IMR-90 (cell line): ENCODE measurements around the gene GATA1. TPM values are rescaled to one million over a fixed set of nuclear protein-coding genes. Genes with fewer than 3 reads are reported as not detected.

ENCODE experiments used
- ATAC-seq: fragments of 200-7000 bp; cut with Tn5 transposase; 2 replicates; pipeline ENCODE4 v1.9.1; 2020; ENCODE audit warnings: low read depth, mild to moderate bottlenecking, moderate library complexity
- BruUV-seq: library from RNA; stranded (reverse); fragments of 400-500 nt; replicated peaks from 2 replicates; lab custom pipeline; 2021; lab: Mats Ljungman, UMichigan
- CTCF ChIA-PET: fragments of 300-600 bp; formaldehyde crosslinking; extraction: SDS; loops from one replicate; lab custom pipeline; 2021; ENCODE audit warnings: antibody characterized with exemption; lab: Yijun Ruan, JAX
- POLR2A ChIA-PET: fragments of 300-600 bp; sonication (Branson Sonifier 250); formaldehyde crosslinking; loops from one replicate; lab custom pipeline; 2022; ENCODE audit warnings: antibody characterized with exemption; ENCODE audit not compliant: unreplicated experiment; lab: Charles Lee
- DNase-seq: peaks from one replicate; pipeline ENCODE4 v3.0.0; 2013
- H2AFZ ChIP-seq: replicated peaks from 2 replicates; pipeline ENCODE3; 2013; ENCODE audit warnings: low read length, mild to moderate bottlenecking; ENCODE audit not compliant: poor library complexity
- H2AK5ac ChIP-seq: 2 replicates; pipeline ENCODE4 v1.6.1; 2013; ENCODE audit warnings: low read depth, low read length, inconsistent platforms
- H2AK9ac ChIP-seq: replicated peaks from 2 replicates; pipeline ENCODE3; 2013; ENCODE audit warnings: mild to moderate bottlenecking, low read depth, low read length, moderate library complexity; ENCODE audit not compliant: poor library complexity
- H2BK120ac ChIP-seq: 2 replicates; pipeline ENCODE4 v1.6.1; 2013; ENCODE audit warnings: low read depth, low read length, inconsistent platforms
- H2BK15ac ChIP-seq: 3 replicates; pipeline ENCODE4 v1.6.1; 2013; ENCODE audit warnings: low read depth, low read length, inconsistent platforms
- H2BK20ac ChIP-seq: 2 replicates; pipeline ENCODE4 v1.6.1; 2013; ENCODE audit warnings: low read depth, mild to moderate bottlenecking, inconsistent platforms, low read length, moderate library complexity
- H2BK5ac ChIP-seq: 2 replicates; pipeline ENCODE4 v1.6.1; 2013; ENCODE audit warnings: mild to moderate bottlenecking, low read depth, low read length, inconsistent platforms; ENCODE audit not compliant: poor library complexity, severe bottlenecking
- H3K14ac ChIP-seq: replicated peaks from 2 replicates; pipeline ENCODE4 v1.6.1; 2013; ENCODE audit warnings: low read depth, low read length, inconsistent platforms
- H3K18ac ChIP-seq: 2 replicates; pipeline ENCODE4 v1.6.1; 2013; ENCODE audit warnings: low read depth, low read length, control low read depth
- H3K23ac ChIP-seq: 2 replicates; pipeline ENCODE4 v1.6.1; 2013; ENCODE audit warnings: low read depth, low read length, inconsistent platforms
- H3K27ac ChIP-seq: 2 replicates; pipeline ENCODE4 v1.5.1; 2013; ENCODE audit warnings: mild to moderate bottlenecking, control low read depth, low read length; ENCODE audit not compliant: insufficient read depth
- H3K27me3 ChIP-seq: 2 replicates; pipeline ENCODE4 v1.6.1; 2013; ENCODE audit warnings: low read length; ENCODE audit not compliant: control insufficient read depth, insufficient read depth
- H3K36me3 ChIP-seq: 2 replicates; pipeline ENCODE4 v1.6.1; 2013; ENCODE audit warnings: low read length, mixed read lengths; ENCODE audit not compliant: control insufficient read depth, insufficient read depth
- H3K4ac ChIP-seq: 2 replicates; pipeline ENCODE4 v1.6.1; 2013; ENCODE audit warnings: low read depth, low read length, inconsistent platforms
- H3K4me1 ChIP-seq: 2 replicates; pipeline ENCODE4 v1.6.1; 2013; ENCODE audit warnings: low read length, mixed read lengths; ENCODE audit not compliant: control insufficient read depth, insufficient read depth
- H3K4me2 ChIP-seq: 2 replicates; pipeline ENCODE4 v1.6.1; 2013; ENCODE audit warnings: low read depth, mild to moderate bottlenecking, control low read depth, low read length, moderate library complexity
- H3K4me3 ChIP-seq: 2 replicates; pipeline ENCODE4 v1.5.1; 2013; ENCODE audit warnings: low read depth, mild to moderate bottlenecking, control low read depth, low read length, moderate library complexity; ENCODE audit not compliant: insufficient read depth
- H3K56ac ChIP-seq: 2 replicates; pipeline ENCODE4 v1.6.1; 2013; ENCODE audit warnings: low read length, inconsistent platforms; ENCODE audit not compliant: insufficient read depth; ENCODE audit errors: extremely low read depth
- H3K79me1 ChIP-seq, 2 experiments: 2 replicates each; pipeline ENCODE4 v1.6.1; 2013; ENCODE audit warnings: low read length in 2 of 2, inconsistent platforms in 1 of 2, low read depth in 1 of 2
- H3K9ac ChIP-seq: 2 replicates; pipeline ENCODE4 v1.6.1; 2013; ENCODE audit warnings: low read depth, low read length, control low read depth
- H3K9me1 ChIP-seq: 2 replicates; pipeline ENCODE4 v1.6.1; 2013; ENCODE audit warnings: low read length, inconsistent platforms; ENCODE audit not compliant: insufficient read depth
- H3K9me3 ChIP-seq: 2 replicates; pipeline ENCODE4 v1.6.1; 2013; ENCODE audit warnings: low read length; ENCODE audit not compliant: control insufficient read depth, insufficient read depth
- H4K20me1 ChIP-seq: 2 replicates; pipeline ENCODE4 v1.6.1; 2013; ENCODE audit warnings: low read length, inconsistent platforms; ENCODE audit not compliant: insufficient read depth
- H4K5ac ChIP-seq: 2 replicates; pipeline ENCODE4 v1.6.1; 2013; ENCODE audit warnings: mild to moderate bottlenecking, low read depth, low read length, control low read depth
- H4K8ac ChIP-seq, 2 experiments: 2 replicates each; pipeline ENCODE4 v1.6.1; 2013; ENCODE audit warnings: low read depth in 2 of 2, low read length in 2 of 2, control low read depth in 1 of 2, inconsistent platforms in 1 of 2
- H4K91ac ChIP-seq: 2 replicates; pipeline ENCODE4 v1.6.1; 2013; ENCODE audit warnings: low read depth, low read length, inconsistent platforms; ENCODE audit not compliant: insufficient read depth
- BHLHE40 ChIP-seq: fragments of 150-350 bp; IDR thresholded peaks from 2 replicates; pipeline ENCODE4 v1.6.1; 2016; ENCODE audit warnings: mild to moderate bottlenecking, low read depth, low read length
- CEBPB ChIP-seq: IDR thresholded peaks from 2 replicates; pipeline ENCODE4 v1.6.1; 2012; ENCODE audit warnings: low read depth, low read length, improper control_type of control experiment
- CHD1 ChIP-seq: IDR thresholded peaks from 2 replicates; pipeline ENCODE4 v1.6.1; 2012; ENCODE audit warnings: low read depth, low read length, improper control_type of control experiment
- FOS ChIP-seq: fragments of 150-350 bp; IDR thresholded peaks from 2 replicates; pipeline ENCODE4 v1.6.1; 2016; ENCODE audit warnings: low read depth, low read length
- MAFK ChIP-seq: IDR thresholded peaks from 2 replicates; pipeline ENCODE4 v1.6.1; 2012; ENCODE audit warnings: low read depth, low read length, improper control_type of control experiment
- MAZ ChIP-seq: IDR thresholded peaks from 2 replicates; pipeline ENCODE4 v1.6.1; 2012; ENCODE audit warnings: low read depth, mild to moderate bottlenecking, low read length, improper control_type of control experiment, moderate library complexity, borderline replicate concordance
- MXI1 ChIP-seq: IDR thresholded peaks from 2 replicates; pipeline ENCODE4 v1.6.1; 2012; ENCODE audit warnings: low read depth, mild to moderate bottlenecking, low read length, moderate library complexity, borderline replicate concordance
- NFE2L2 ChIP-seq: fragments of 150-350 bp; IDR thresholded peaks from 2 replicates; pipeline ENCODE4 v1.6.1; 2016; ENCODE audit warnings: low read depth, mild to moderate bottlenecking, low read length
- POLR2A ChIP-seq: IDR thresholded peaks from 2 replicates; pipeline ENCODE4 v1.6.1; 2012; ENCODE audit warnings: mild to moderate bottlenecking, low read depth, low read length
- RAD21 ChIP-seq: IDR thresholded peaks from 2 replicates; pipeline ENCODE4 v1.6.1; 2012; ENCODE audit warnings: low read length, improper control_type of control experiment
- RCOR1 ChIP-seq: IDR thresholded peaks from 2 replicates; pipeline ENCODE4 v1.6.1; 2012; ENCODE audit warnings: mild to moderate bottlenecking, low read length, improper control_type of control experiment; ENCODE audit not compliant: insufficient replicate concordance
- RFX5 ChIP-seq: IDR thresholded peaks from 2 replicates; pipeline ENCODE4 v1.8.0; 2012; ENCODE audit warnings: low read depth, mild to moderate bottlenecking, low read length, moderate library complexity
- SMC3 ChIP-seq: fragments of 150-350 bp; IDR thresholded peaks from 2 replicates; pipeline ENCODE4 v1.6.1; 2016; ENCODE audit warnings: low read depth, mild to moderate bottlenecking, antibody characterized with exemption, low read length, moderate library complexity
- WGBS, 2 experiments: methylation state at CpG; one replicate each; pipeline versions ENCODE4 v1.1.5 to v1.1.7; 2013; ENCODE audit warnings: missing lambda C conversion rate in 2 of 2; ENCODE audit not compliant: insufficient read length in 1 of 2; ENCODE audit errors: extremely low coverage in 2 of 2; 5-methylcytosine and 5-hydroxymethylcytosine counted together
- dilution Hi-C: fragments of 300-500 bp; cut with HindIII; formaldehyde crosslinking; loops from one replicate; pipeline ENCODE4 v1.14.3; 2018; ENCODE audit warnings: low sequenced_read_pairs; ENCODE audit not compliant: unreplicated experiment
- in situ Hi-C: fragments of 300-500 bp; cut with MboI; formaldehyde crosslinking; loops from 3 replicates; pipeline ENCODE4 v1.14.3; 2019; ENCODE audit warnings: low sequenced_read_pairs, inconsistent platforms, mixed read lengths
- intact Hi-C: fragments of 100-400 bp; cut with micrococcal nuclease; formaldehyde crosslinking; loops from 2 replicates; pipeline ENCODE4 v1.10.0; 2022
- polyA plus RNA-seq, 3 experiments: library from polyadenylated mRNA; depleted of rRNA; stranded (reverse); fragments of >200 nt; gene quantifications; 2 replicates each; pipeline ENCODE4 v1.2.3, GENCODE V29; 2012; ENCODE audit warnings: low replicate concordance in 1 of 3
- total RNA-seq: library from RNA; depleted of rRNA; stranded (reverse); fragments of >200 nt; gene quantifications from 2 replicates; pipeline ENCODE4 v1.2.3, GENCODE V29; 2012
- TF ChIP-seq, protein P1 (sequence below): conservative IDR thresholded peaks from 2 replicates; pipeline ENCODE4 v1.5.1; 2012; ENCODE audit warnings: mild to moderate bottlenecking, low read depth, low read length, improper control_type of control experiment
- TF ChIP-seq, protein P2 (sequence below): fragments of 150-350 bp; IDR thresholded peaks from 2 replicates; pipeline ENCODE4 v1.6.1; 2016; ENCODE audit warnings: low read depth, mild to moderate bottlenecking, low read length, moderate library complexity, borderline replicate concordance
- TF ChIP-seq, protein P3 (sequence below): fragments of 150-350 bp; IDR thresholded peaks from 2 replicates; pipeline ENCODE4 v1.6.1; 2017; ENCODE audit warnings: mild to moderate bottlenecking, antibody characterized with exemption, low read length, low read depth

The GATA1 gene
- total and polyA plus RNA-seq, 2 of the 4 experiments (the other 2 are of a cell fraction): not detected

DNA sequence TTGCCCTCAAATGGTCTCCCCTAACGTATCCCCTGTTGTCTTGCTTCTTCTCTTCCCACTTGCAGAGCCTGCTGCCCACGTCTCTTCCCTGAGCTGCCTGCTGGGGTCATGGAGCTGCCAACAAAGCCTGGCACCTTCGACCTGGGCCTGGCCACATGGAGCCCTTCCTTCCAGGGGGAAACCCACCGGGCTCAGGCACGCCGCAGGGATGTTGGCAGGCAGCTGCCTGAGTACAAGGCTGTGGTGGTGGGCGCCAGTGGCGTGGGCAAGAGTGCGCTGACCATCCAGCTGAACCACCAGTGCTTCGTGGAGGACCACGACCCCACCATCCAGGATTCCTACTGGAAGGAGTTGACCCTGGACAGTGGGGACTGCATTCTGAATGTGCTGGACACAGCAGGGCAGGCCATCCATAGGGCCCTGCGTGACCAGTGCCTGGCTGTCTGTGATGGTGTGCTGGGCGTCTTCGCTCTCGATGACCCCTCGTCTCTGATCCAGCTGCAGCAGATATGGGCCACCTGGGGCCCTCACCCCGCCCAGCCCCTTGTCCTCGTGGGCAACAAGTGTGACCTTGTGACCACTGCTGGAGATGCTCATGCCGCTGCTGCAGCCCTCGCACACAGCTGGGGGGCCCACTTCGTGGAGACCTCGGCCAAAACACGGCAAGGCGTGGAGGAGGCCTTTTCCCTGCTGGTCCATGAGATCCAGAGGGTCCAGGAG lies 42.8 kb downstream of the GATA1 start:
- Histone ChIP-seq H3K4me2 (no peak overlapping the region), H4K20me1 (no peaks in the 10 kb centered on the region), H4K91ac (no peak overlapping the region), H2BK15ac (no peak overlapping the region), H3K36me3 (no peaks in the 10 kb centered on the region), H3K4ac (no peak overlapping the region), H3K9me3 (peaks cover 8% of the 10 kb centered on the region), H2BK20ac (no peak overlapping the region), H4K5ac (no peak overlapping the region), H2AK5ac (no peak overlapping the region), H3K14ac (no peak overlapping the region), H3K79me1 (no peaks in the 10 kb centered on the region), H2BK5ac (no peak overlapping the region), H4K8ac (no peak overlapping the region), H3K9me1 (no peaks in the 10 kb centered on the region), H3K27me3 (peaks cover 38% of the 10 kb centered on the region), H3K4me1 (no peaks in the 10 kb centered on the region), H2BK120ac (no peak overlapping the region), H3K9ac (no peak overlapping the region), H3K18ac (no peak overlapping the region), H2AK9ac (no peak overlapping the region), H2AFZ (no peak overlapping the region), H3K56ac (no peak overlapping the region), H3K23ac (no peak overlapping the region), H3K4me3 (no peak overlapping the region), H3K27ac (no peak overlapping the region)
- no TSS peak for BruUV-seq
- TF ChIP-seq BHLHE40 (no peak), SMC3 (no peak), MAZ (no peak), NFE2L2 (no peak), CEBPB (no peak), POLR2A (no peak), RAD21 (no peak), FOS (no peak), MXI1 (no peak), MAFK (no peak), RFX5 (no peak), CHD1 (no peak), RCOR1 (no peak)
- TF ChIP-seq, protein P1, sequence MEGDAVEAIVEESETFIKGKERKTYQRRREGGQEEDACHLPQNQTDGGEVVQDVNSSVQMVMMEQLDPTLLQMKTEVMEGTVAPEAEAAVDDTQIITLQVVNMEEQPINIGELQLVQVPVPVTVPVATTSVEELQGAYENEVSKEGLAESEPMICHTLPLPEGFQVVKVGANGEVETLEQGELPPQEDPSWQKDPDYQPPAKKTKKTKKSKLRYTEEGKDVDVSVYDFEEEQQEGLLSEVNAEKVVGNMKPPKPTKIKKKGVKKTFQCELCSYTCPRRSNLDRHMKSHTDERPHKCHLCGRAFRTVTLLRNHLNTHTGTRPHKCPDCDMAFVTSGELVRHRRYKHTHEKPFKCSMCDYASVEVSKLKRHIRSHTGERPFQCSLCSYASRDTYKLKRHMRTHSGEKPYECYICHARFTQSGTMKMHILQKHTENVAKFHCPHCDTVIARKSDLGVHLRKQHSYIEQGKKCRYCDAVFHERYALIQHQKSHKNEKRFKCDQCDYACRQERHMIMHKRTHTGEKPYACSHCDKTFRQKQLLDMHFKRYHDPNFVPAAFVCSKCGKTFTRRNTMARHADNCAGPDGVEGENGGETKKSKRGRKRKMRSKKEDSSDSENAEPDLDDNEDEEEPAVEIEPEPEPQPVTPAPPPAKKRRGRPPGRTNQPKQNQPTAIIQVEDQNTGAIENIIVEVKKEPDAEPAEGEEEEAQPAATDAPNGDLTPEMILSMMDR: no peak
- TF ChIP-seq, protein P2, sequence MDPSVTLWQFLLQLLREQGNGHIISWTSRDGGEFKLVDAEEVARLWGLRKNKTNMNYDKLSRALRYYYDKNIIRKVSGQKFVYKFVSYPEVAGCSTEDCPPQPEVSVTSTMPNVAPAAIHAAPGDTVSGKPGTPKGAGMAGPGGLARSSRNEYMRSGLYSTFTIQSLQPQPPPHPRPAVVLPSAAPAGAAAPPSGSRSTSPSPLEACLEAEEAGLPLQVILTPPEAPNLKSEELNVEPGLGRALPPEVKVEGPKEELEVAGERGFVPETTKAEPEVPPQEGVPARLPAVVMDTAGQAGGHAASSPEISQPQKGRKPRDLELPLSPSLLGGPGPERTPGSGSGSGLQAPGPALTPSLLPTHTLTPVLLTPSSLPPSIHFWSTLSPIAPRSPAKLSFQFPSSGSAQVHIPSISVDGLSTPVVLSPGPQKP: no peak
- TF ChIP-seq, protein P3, sequence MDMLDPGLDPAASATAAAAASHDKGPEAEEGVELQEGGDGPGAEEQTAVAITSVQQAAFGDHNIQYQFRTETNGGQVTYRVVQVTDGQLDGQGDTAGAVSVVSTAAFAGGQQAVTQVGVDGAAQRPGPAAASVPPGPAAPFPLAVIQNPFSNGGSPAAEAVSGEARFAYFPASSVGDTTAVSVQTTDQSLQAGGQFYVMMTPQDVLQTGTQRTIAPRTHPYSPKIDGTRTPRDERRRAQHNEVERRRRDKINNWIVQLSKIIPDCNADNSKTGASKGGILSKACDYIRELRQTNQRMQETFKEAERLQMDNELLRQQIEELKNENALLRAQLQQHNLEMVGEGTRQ: no peak
- dilution Hi-C loops (no loop called here), in situ Hi-C loops (no loop called here), intact Hi-C loops (no loop called here)
- CTCF ChIA-PET: no interaction called here
- POLR2A ChIA-PET: no interaction called here
- ATAC-seq (no peak), DNase-seq (no peak)
- WGBS, 2 experiments: 74% methylated on average over 22 of the region's 24 CpGs; no CpG with 5 or more reads in 1 of the 2 experiments
